ENCODE results near the gene CCNB2. TPM values are rescaled to one million over a fixed set of nuclear protein-coding genes. Genes with fewer than 3 reads are reported as not detected.

Gene CCNB2
- total RNA-seq, 1 experiment from 2014 or later, result 138 TPM

GRCh38 chr15:59166601-59167265 lies 61.8 kb downstream of the CCNB2 start:
- no peak for DNase-seq (ENCODE audit: low read depth)

DNA sequence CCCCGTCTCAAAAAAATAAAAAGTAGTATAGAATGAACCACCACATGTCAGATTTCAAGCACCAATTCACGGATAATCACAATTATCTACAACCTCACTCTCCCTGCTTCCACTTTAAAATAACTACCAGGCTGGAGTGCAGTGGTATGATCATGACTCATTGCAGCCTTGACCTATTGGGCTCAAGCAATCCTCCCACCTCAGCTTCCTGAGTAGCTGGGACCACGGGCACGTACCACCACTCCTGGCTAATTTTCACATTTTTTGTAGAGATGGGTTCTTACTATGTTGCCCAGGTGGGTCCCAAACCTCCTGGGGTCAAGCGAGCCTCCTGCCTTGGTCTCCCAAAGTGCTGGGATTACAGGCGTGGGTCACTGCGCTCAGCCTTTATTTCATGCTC lies 63.6 kb downstream of the CCNB2 start:
- peak; percentile 43 for DNase-seq (ENCODE audit: low read depth)

DNA sequence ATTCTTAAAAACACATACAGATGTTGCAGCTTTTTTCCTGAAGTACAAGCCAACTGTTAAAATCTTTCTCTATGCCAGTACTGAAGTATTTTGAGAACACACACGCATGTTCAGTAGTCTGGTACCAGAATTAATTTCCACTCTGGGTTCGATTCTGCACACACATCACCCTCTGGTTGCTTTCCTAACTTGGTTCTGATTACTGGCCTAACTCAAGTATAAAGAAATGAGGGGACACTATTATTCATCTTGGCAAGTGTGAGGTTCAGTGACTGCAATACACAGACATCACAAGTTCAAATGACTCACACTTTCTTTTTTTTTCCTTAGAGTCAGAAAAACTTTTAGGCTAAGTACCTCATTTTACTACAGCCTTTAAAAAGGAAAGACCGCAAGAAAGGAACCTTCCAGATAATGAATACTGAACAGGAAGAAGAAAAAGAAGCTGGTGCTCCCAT lies 64.3 kb downstream of the CCNB2 start:
- peak; percentile 77 for DNase-seq (ENCODE audit: low read depth)

- peak; percentile 44 for DNase-seq (ENCODE audit: low read depth)
Observed at GRCh38 chr15:59170295-59171066, 65.5 kb downstream of the CCNB2 start.

DNA sequence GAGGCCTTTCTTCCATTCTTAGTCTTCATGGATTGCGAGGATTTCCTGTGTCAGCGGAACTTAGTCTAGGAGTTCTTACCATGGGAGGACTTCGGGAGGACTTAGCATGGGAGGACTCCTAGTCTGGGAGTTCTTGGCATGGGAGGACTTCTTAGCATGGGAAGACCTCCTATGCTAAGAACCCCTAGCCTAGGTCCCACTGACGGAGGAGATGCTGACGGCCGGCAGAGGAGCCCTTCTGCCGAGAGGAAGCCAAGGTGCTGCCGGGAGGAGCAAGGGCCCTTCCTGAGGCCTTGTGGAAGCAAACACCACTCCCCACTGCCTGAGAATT lies 66.1 kb downstream of the CCNB2 start:
- no peak for DNase-seq (ENCODE audit: low read depth)

DNA sequence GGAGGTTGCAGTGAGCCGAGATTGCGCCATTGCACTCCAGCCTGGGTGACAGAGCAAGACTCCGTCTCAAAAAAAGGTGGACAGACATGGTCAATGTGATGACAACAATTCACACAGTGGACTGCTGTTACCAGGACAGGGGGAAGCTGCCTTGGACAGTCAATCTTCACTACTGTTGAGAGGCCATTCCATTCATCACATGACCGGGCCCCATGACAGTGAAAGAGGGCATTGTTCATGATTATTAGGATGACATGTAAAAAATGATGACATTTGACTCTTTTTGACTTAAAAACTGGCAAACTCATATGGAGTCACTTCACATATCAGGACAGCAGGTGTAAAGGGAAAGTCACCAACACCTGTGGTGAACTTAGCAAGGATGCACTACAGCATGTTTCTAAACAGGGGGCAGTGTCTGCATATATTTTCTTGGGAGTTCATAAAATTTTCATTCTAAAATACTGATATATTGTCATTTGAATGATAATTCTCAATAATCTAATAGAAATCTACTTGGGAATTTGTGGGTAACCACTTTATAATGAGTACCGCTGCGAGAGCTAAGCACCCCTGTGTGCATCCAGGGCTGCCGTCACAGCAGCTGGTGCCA lies 67.4 kb downstream of the CCNB2 start:
- no peak for DNase-seq (ENCODE audit: low read depth)

GRCh38 chr15:59173194-59173593 lies 68.2 kb downstream of the CCNB2 start:
- no peak for DNase-seq (ENCODE audit: low read depth)

GRCh38 chr15:59174151-59174834 lies 69.3 kb downstream of the CCNB2 start:
- DNase-seq (ENCODE audit: low read depth), result no peak

Other genes with a start within 250 kb of the CCNB2 start
- 52.6 and 71.2 TPM in 2 replicates for gene SLTM, start 171.5 kb upstream of the CCNB2 start, total RNA-seq (2014; rRNA removed)
- 14.0 and 22.4 TPM in 2 replicates for gene RNF111, start 117.5 kb upstream of the CCNB2 start, total RNA-seq (2014; rRNA removed)
- gene LDHAL6B, start 101.7 kb downstream of the CCNB2 start, total RNA-seq (2014; rRNA removed), result not detected in 2 replicates